ENCODE results near the gene MRPL32.

- TF ChIP-seq, protein P1, sequence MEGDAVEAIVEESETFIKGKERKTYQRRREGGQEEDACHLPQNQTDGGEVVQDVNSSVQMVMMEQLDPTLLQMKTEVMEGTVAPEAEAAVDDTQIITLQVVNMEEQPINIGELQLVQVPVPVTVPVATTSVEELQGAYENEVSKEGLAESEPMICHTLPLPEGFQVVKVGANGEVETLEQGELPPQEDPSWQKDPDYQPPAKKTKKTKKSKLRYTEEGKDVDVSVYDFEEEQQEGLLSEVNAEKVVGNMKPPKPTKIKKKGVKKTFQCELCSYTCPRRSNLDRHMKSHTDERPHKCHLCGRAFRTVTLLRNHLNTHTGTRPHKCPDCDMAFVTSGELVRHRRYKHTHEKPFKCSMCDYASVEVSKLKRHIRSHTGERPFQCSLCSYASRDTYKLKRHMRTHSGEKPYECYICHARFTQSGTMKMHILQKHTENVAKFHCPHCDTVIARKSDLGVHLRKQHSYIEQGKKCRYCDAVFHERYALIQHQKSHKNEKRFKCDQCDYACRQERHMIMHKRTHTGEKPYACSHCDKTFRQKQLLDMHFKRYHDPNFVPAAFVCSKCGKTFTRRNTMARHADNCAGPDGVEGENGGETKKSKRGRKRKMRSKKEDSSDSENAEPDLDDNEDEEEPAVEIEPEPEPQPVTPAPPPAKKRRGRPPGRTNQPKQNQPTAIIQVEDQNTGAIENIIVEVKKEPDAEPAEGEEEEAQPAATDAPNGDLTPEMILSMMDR (IDR thresholded peaks at IDR 0.05; ENCODE audit: borderline replicate concordance, extremely low read depth, low read length, poor library complexity, severe bottlenecking) = no peak
- TF ChIP-seq EZH2 (IDR thresholded peaks at IDR 0.05; ENCODE audit: borderline replicate concordance, low read depth, low read length, severe bottlenecking) = no peak
Measured at GRCh38 chr7:42914421-42915045, 17.6 kb upstream of the MRPL32 start.
